BE2C (cell line): Measurements from ENCODE around the gene PLCG1.

Experiments
- DNase-seq: peaks from one replicate; pipeline ENCODE4 v3.0.0-alpha.2; 2020
- H3K27me3 ChIP-seq: fragments of 250-450 bp; sonication (Bioruptor Pico); 2 replicates; pipeline ENCODE4 v1.5.1; 2020; ENCODE audit warnings: mild to moderate bottlenecking
- H3K36me3 ChIP-seq: fragments of 250-450 bp; sonication (Bioruptor Pico); 2 replicates; pipeline ENCODE4 v1.5.1; 2020; ENCODE audit warnings: mild to moderate bottlenecking
- H3K4me1 ChIP-seq: fragments of 250-450 bp; sonication (Bioruptor Pico); 2 replicates; pipeline ENCODE4 v1.5.1; 2020
- H3K4me3 ChIP-seq: 2 replicates; pipeline ENCODE4 v1.5.1; 2011; ENCODE audit warnings: low read depth, low read length
- H3K9me3 ChIP-seq: fragments of 250-450 bp; sonication (Bioruptor Pico); 2 replicates; pipeline ENCODE4 v1.5.1; 2020
- CTCF ChIP-seq: IDR thresholded peaks from 2 replicates; pipeline ENCODE4 v1.5.1; 2012; ENCODE audit warnings: mild to moderate bottlenecking, low read depth, low read length

The PLCG1 gene

GRCh38 chr20:41140226-41141133 is 3.1 kb downstream of the PLCG1 start:
- H3K4me3 ChIP-seq: no peak overlapping the region

GRCh38 chr20:41141153-41141815 is 3.9 kb downstream of the PLCG1 start:
- no peak for DNase-seq
- Histone ChIP-seq H3K4me1 (peaks cover 2% of the 10 kb centered on the region; the same call in 1 of the 2 replicates), H3K4me3 (no peak overlapping the region), H3K9me3 (no peaks in the 10 kb centered on the region), H3K36me3 (0 out of 2 replicates have a peak, but pooled peaks cover 3% of the 10 kb centered on the region), H3K27me3 (no peaks in the 10 kb centered on the region)
- TF ChIP-seq CTCF: no peak

More at GRCh38 chr20:41140226-41141133, 3.1 kb downstream of the PLCG1 start:
- no peaks in the 10 kb centered on the region for H3K27me3 ChIP-seq
- H3K4me1 ChIP-seq: peaks cover 4% of the 10 kb centered on the region; the same call in 1 of the 2 replicates
- TF ChIP-seq CTCF: no peak
- DNase-seq: no peak
- 0 out of 2 replicates have a peak, but pooled peaks cover 3% of the 10 kb centered on the region for H3K36me3 ChIP-seq
- no peaks in the 10 kb centered on the region for H3K9me3 ChIP-seq

GRCh38 chr20:41142245-41142644 is 4.9 kb downstream of the PLCG1 start:
- Histone ChIP-seq H3K4me1 (no peaks in the 10 kb centered on the region), H3K36me3 (0 out of 2 replicates have a peak, but pooled peaks cover 3% of the 10 kb centered on the region), H3K4me3 (no peak overlapping the region), H3K27me3 (no peaks in the 10 kb centered on the region), H3K9me3 (no peaks in the 10 kb centered on the region)
- DNase-seq: no peak
- no peak for TF ChIP-seq CTCF

- no peaks in the 10 kb centered on the region for H3K36me3 ChIP-seq
- H3K4me1 ChIP-seq: no peaks in the 10 kb centered on the region
- no peak for DNase-seq
- H3K4me3 ChIP-seq: no peak overlapping the region
- H3K27me3 ChIP-seq: no peaks in the 10 kb centered on the region
- H3K9me3 ChIP-seq: no peaks in the 10 kb centered on the region
- no peak for TF ChIP-seq CTCF
These were observed 5.6 kb downstream of the PLCG1 start for GRCh38 chr20:41142919-41143318.

GRCh38 chr20:41143354-41143753 is 6.0 kb downstream of the PLCG1 start:
- Histone ChIP-seq H3K27me3 (no peaks in the 10 kb centered on the region), H3K36me3 (no peaks in the 10 kb centered on the region), H3K9me3 (no peaks in the 10 kb centered on the region), H3K4me3 (no peak overlapping the region), H3K4me1 (no peaks in the 10 kb centered on the region)
- no peak for DNase-seq
- no peak for TF ChIP-seq CTCF

GRCh38 chr20:41145317-41145716 is 8.0 kb downstream of the PLCG1 start:
- no peak overlapping the region for H3K4me3 ChIP-seq
- H3K4me1 ChIP-seq: no peaks in the 10 kb centered on the region
- no peaks in the 10 kb centered on the region for H3K9me3 ChIP-seq
- DNase-seq: no peak
- TF ChIP-seq CTCF: no peak
- H3K27me3 ChIP-seq: no peaks in the 10 kb centered on the region
- no peaks in the 10 kb centered on the region for H3K36me3 ChIP-seq
